OCI-LY7 (cell line): Measurements from ENCODE around the gene ANTXR1. TPM values are rescaled to one million over a fixed set of nuclear protein-coding genes. Genes with fewer than 3 reads are reported as not detected.

Experiments used
- BruUV-seq: library from RNA; stranded (reverse); fragments of 400-500 nt; replicated peaks from 2 replicates; lab custom pipeline; 2021; lab: Mats Ljungman, UMichigan
- CTCF ChIA-PET: fragments of 300-600 bp; sonication (Branson Sonifier 250); formaldehyde crosslinking; loops from one replicate; lab custom pipeline; 2022; ENCODE audit warnings: antibody characterized with exemption; ENCODE audit not compliant: unreplicated experiment; lab: Charles Lee
- POLR2A ChIA-PET: fragments of 300-600 bp; sonication (Branson Sonifier 250); formaldehyde crosslinking; loops from one replicate; lab custom pipeline; 2022; ENCODE audit warnings: antibody characterized with exemption; lab: Charles Lee
- DNase-seq: peaks from one replicate; pipeline ENCODE4 v3.0.0-alpha.2; 2015; ENCODE audit warnings: low spot score
- H2AFZ ChIP-seq: fragments of 200-600 bp; sonication (generic), shearing (Covaris generic); 2 replicates; pipeline ENCODE4 v1.6.1; 2014; ENCODE audit warnings: mild to moderate bottlenecking, antibody characterized with exemption, low read length, moderate library complexity
- H3K27ac ChIP-seq: fragments of 200-600 bp; sonication (generic); 2 replicates; pipeline ENCODE4 v1.5.1; 2014; ENCODE audit warnings: mixed run types, low read depth, mild to moderate bottlenecking, moderate library complexity, low read length, inconsistent platforms; ENCODE audit not compliant: poor library complexity, severe bottlenecking
- H3K36me3 ChIP-seq: fragments of 200-600 bp; sonication (generic); 2 replicates; pipeline ENCODE4 v1.6.1; 2014; ENCODE audit warnings: mild to moderate bottlenecking, antibody characterized with exemption, low read length, moderate library complexity, mixed read lengths; ENCODE audit not compliant: insufficient read depth
- H3K4me1 ChIP-seq: fragments of 200-600 bp; sonication (generic); 2 replicates; pipeline ENCODE4 v1.5.1; 2014; ENCODE audit warnings: mild to moderate bottlenecking, low read length; ENCODE audit not compliant: insufficient read depth, poor library complexity, severe bottlenecking
- H3K4me2 ChIP-seq: fragments of 200-600 bp; sonication (generic); 2 replicates; pipeline ENCODE4 v1.6.1; 2014; ENCODE audit warnings: mild to moderate bottlenecking, low read length
- H3K4me3 ChIP-seq: fragments of 200-600 bp; sonication (generic); 2 replicates; pipeline ENCODE4 v1.5.1; 2014; ENCODE audit warnings: mild to moderate bottlenecking, low read depth, low read length; ENCODE audit not compliant: poor library complexity, severe bottlenecking
- H3K79me2 ChIP-seq: fragments of 200-600 bp; sonication (generic); 2 replicates; pipeline ENCODE4 v1.6.1; 2016; ENCODE audit warnings: low read depth, mild to moderate bottlenecking, low read length, moderate library complexity, mixed read lengths; ENCODE audit not compliant: insufficient read depth
- H3K9me2 ChIP-seq: fragments of 200-600 bp; sonication (generic); 2 replicates; pipeline ENCODE4 v1.6.1; 2016; ENCODE audit warnings: mild to moderate bottlenecking, low read length, mixed read lengths; ENCODE audit not compliant: insufficient read depth
- H3K9me3 ChIP-seq: fragments of 200-600 bp; sonication (generic); 2 replicates; pipeline ENCODE4 v1.6.1; 2014; ENCODE audit warnings: mild to moderate bottlenecking, mixed run types, low read length, mixed read lengths
- H4K20me1 ChIP-seq: fragments of 200-600 bp; sonication (generic); 2 replicates; pipeline ENCODE4 v1.6.1; 2014; ENCODE audit warnings: mild to moderate bottlenecking, antibody characterized with exemption, low read length, moderate library complexity, mixed read lengths; ENCODE audit not compliant: insufficient read depth
- EZH2phosphoT487 ChIP-seq: fragments of 200-600 bp; sonication (generic); IDR thresholded peaks from 2 replicates; pipeline ENCODE4 v1.6.1; 2018; ENCODE audit warnings: low read depth, borderline replicate concordance, mild to moderate bottlenecking, mixed run types, antibody characterized with exemption, low read length, moderate library complexity, mixed read lengths
- intact Hi-C: fragments of 100-400 bp; cut with micrococcal nuclease; formaldehyde crosslinking; loops from one replicate; pipeline ENCODE4 v1.10.0; 2022; ENCODE audit not compliant: unreplicated experiment
- total RNA-seq, 2 experiments: library from RNA; depleted of rRNA in 1 of 2; stranded (reverse); fragments of >200 nt in 1 of 2; shearing (Covaris generic) in 1 of 2; gene quantifications; 2 replicates each; pipeline ENCODE4 v1.2.3, GENCODE V29; 2014 to 2022
- TF ChIP-seq, protein P1 (sequence below): fragments of 200-600 bp; sonication (generic); conservative IDR thresholded peaks from 2 replicates; pipeline ENCODE4 v1.5.1; 2014; ENCODE audit warnings: mild to moderate bottlenecking, antibody characterized with exemption, low read length, moderate library complexity, mixed read lengths

ANTXR1 gene
- total RNA-seq, 2 experiments from 2014 or later, result not detected

DNA sequence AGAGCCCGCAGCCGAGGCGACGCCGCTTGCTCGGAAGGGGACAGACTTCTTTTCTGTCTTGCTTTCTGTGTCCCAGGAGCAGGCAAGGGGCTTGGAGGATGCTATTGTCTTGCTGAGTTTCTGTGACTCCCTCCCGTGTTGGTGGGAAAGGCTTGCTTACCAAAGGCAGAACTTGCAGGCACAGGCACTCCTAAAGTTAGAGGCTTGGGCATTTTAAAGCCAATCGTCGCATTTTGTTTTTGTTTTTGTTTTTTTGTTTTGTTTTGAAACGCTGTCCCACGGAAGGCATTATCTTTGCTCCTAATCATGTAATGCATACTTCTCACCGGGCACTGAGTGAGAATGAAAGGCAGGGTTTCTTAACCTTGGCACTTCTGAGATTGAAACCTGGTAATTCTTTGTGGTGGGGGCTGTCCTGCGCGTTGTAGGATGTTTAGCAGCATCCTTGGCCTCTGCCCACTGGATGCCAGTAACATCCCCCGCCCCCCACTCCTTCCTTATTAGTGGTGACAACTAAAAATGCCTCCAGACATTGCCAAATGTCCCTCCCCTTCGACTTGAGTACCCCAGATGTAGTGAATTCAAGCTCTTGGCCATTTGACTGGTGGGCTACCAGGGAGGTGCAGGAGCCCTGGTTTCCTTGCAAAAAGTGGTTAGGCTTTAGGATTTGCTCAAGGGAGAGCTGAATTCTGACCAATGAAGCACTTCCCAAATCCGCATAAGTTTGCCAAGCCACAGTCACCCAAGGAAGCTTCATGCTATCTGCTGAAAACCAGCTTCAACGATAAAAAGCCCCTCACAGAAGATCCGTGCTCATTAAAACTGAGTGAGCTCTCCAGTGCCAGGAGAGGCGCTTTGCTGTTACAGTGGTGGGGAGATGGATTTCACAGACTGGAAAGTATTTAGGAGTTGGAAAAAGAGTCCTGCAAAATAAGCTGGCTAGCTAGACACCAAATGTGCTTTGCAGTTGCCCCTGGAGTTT lies 1.2 kb downstream of the ANTXR1 start:
- H3K4me3 ChIP-seq, result no peak overlapping the region
- H3K27ac ChIP-seq, result no peak overlapping the region
- H3K4me1 ChIP-seq, result no peaks in the 10 kb centered on the region
- no peaks in the 10 kb centered on the region for H3K36me3 ChIP-seq
- BruUV-seq, result no TSS peak
- H3K9me2 ChIP-seq, result no peaks in the 10 kb centered on the region
- TF ChIP-seq, protein P1, sequence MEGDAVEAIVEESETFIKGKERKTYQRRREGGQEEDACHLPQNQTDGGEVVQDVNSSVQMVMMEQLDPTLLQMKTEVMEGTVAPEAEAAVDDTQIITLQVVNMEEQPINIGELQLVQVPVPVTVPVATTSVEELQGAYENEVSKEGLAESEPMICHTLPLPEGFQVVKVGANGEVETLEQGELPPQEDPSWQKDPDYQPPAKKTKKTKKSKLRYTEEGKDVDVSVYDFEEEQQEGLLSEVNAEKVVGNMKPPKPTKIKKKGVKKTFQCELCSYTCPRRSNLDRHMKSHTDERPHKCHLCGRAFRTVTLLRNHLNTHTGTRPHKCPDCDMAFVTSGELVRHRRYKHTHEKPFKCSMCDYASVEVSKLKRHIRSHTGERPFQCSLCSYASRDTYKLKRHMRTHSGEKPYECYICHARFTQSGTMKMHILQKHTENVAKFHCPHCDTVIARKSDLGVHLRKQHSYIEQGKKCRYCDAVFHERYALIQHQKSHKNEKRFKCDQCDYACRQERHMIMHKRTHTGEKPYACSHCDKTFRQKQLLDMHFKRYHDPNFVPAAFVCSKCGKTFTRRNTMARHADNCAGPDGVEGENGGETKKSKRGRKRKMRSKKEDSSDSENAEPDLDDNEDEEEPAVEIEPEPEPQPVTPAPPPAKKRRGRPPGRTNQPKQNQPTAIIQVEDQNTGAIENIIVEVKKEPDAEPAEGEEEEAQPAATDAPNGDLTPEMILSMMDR, result no peak
- TF ChIP-seq EZH2phosphoT487, result no peak
- ChIA-PET POLR2A (no interaction called here), CTCF (no interaction called here)
- no peak for DNase-seq
- intact Hi-C loops, result no loop called here
- H4K20me1 ChIP-seq, result no peaks in the 10 kb centered on the region
- no peaks in the 10 kb centered on the region for H3K9me3 ChIP-seq
- H3K79me2 ChIP-seq, result no peaks in the 10 kb centered on the region
- H3K4me2 ChIP-seq, result no peak overlapping the region
- no peak overlapping the region for H2AFZ ChIP-seq

DNA sequence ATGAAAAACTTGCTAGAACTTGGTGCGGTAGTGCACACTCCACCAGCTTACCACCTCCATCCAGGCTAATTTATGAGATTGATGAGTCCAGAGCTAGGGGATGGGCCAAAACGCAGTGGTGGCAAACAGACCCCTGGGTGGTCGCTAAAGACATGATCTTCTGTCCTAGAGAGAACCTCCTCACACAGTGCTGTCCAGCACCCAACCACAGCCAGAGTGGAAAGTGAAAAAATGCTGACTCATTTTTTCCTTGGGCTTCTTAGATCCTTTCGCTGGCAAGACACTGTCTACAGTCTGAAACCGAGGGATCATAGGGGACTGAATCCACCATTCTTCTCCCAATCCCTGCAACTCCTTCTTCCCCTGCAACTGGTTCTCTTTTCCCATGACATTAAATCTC lies 4.1 kb downstream of the ANTXR1 start:
- TF ChIP-seq EZH2phosphoT487, result no peak
- TF ChIP-seq, protein P1, result no peak
- no peaks in the 10 kb centered on the region for H3K79me2 ChIP-seq
- H4K20me1 ChIP-seq, result no peaks in the 10 kb centered on the region
- intact Hi-C loops, result no loop called here
- H3K27ac ChIP-seq, result no peak overlapping the region
- no peaks in the 10 kb centered on the region for H3K4me1 ChIP-seq
- no peaks in the 10 kb centered on the region for H3K9me2 ChIP-seq
- no peaks in the 10 kb centered on the region for H3K36me3 ChIP-seq
- no peak for DNase-seq
- no peaks in the 10 kb centered on the region for H3K9me3 ChIP-seq
- ChIA-PET POLR2A (interaction anchor here (0.5 to 0.6 kb wide), 2 partner anchors 132 to 156 kb away, joined by 3 to 5 read pairs; no protein-coding TSS in a partner anchor), CTCF (no interaction called here)
- no TSS peak for BruUV-seq
- no peak overlapping the region for H2AFZ ChIP-seq
- H3K4me3 ChIP-seq, result no peak overlapping the region
- H3K4me2 ChIP-seq, result no peak overlapping the region

DNA sequence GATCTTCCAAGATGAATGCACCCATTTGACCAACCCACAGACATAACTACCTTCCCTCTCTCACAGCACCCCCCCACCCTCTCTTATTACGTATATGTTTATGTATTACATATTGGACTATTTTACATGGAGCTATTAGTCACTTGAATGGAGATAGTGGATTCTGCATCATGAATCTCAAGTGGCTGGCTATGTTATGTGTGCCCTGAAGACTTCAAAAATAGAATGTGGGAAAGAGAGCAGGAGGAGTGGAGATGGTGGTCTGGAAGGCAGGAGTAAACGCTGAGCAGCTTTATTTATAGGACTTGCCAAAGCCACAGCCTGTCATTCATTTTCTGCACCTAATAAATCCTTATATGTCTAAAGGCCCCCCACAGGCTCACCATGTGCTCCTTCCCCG lies 4.9 kb downstream of the ANTXR1 start:
- no peak for TF ChIP-seq EZH2phosphoT487
- TF ChIP-seq, protein P1, result no peak
- Histone ChIP-seq H3K79me2 (no peaks in the 10 kb centered on the region), H3K4me3 (no peak overlapping the region), H3K9me2 (no peaks in the 10 kb centered on the region), H3K36me3 (no peaks in the 10 kb centered on the region), H3K4me2 (no peak overlapping the region), H3K27ac (no peak overlapping the region), H4K20me1 (no peaks in the 10 kb centered on the region), H3K9me3 (no peaks in the 10 kb centered on the region), H2AFZ (no peak overlapping the region), H3K4me1 (no peaks in the 10 kb centered on the region)
- ChIA-PET CTCF (no interaction called here), POLR2A (no interaction called here)
- intact Hi-C loops, result no loop called here
- DNase-seq, result no peak
- BruUV-seq, result no TSS peak
